Ascending aorta (tissue), 2 donors: Measurements from ENCODE around the gene ARHGAP45. TPM values are rescaled to one million over a fixed set of nuclear protein-coding genes. Genes with fewer than 3 reads are reported as not detected.

Source experiments
- DNase-seq, 2 donors: peaks; one replicate each; pipeline ENCODE4 v3.0.0-alpha.2; 2019; ENCODE audit warnings: low spot score in 2 of 2
- H3K27ac ChIP-seq, 2 donors: fragments of 200-600 bp; sonication (generic); one replicate each; pipeline ENCODE4 v1.5.1; 2016 to 2017; ENCODE audit warnings: mild to moderate bottlenecking in 1 of 2
- H3K27me3 ChIP-seq: fragments of 200-600 bp; sonication (generic); one replicate; pipeline ENCODE4 v1.5.1; 2017
- H3K36me3 ChIP-seq, 2 donors: fragments of 200-600 bp; sonication (generic); one replicate each; pipeline ENCODE4 v1.5.1; 2016
- H3K4me1 ChIP-seq, 2 donors: fragments of 200-600 bp; sonication (generic); one replicate each; pipeline ENCODE4 v1.5.1; 2016 to 2017; ENCODE audit warnings: mild to moderate bottlenecking in 1 of 2
- H3K4me3 ChIP-seq, 2 donors: fragments of 200-600 bp; sonication (generic); one replicate each; pipeline ENCODE4 v1.5.1; 2016 to 2017; ENCODE audit warnings: mild to moderate bottlenecking in 1 of 2
- H3K9me3 ChIP-seq, 2 donors: fragments of 200-600 bp; sonication (generic); one replicate each; pipeline ENCODE4 v1.5.1; 2016
- intact Hi-C: fragments of 100-400 bp; cut with DNase I; formaldehyde crosslinking; loops from one replicate; pipeline ENCODE4 v1.15.1; 2023
- total RNA-seq: library from RNA; depleted of rRNA; stranded (reverse); fragments of >200 nt; gene quantifications from one replicate; pipeline ENCODE4 v1.1.0, GENCODE V29; 2016
- TF ChIP-seq, protein P1 (sequence below), 3 experiments: fragments of 200-600 bp in 2 of 3; fragments of 450-650 bp in 1 of 3; sonication (generic) in 2 of 3; IDR thresholded peaks; one replicate each; pipeline ENCODE4 v1.5.1; 2016 to 2019; ENCODE audit warnings: antibody characterized with exemption in 3 of 3, mild to moderate bottlenecking in 1 of 3, moderate library complexity in 1 of 3

ARHGAP45 gene
- total RNA-seq, 1 donor from 2014 or later, result 66.5 TPM

DNA sequence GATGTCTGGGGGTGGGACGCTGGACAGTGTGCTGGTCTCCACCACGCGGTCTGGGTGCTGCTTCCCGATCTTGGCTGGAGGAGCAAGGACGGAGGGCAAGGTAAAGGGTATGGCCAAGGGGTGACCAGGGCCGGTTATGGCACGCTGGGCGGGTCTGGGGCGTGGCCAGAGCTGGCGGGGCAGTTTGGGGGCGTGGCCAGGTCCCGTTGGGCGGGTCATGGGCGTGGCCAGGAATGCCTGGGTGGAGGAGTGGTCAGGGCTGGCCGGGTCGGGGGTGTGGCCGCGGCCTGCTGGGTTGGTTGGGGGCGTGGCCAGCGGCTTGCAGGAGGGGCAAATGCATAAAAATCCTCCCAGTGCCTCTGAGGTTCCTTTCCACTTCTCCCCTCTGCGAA, 56.0 kb downstream of the ARHGAP45 start:
- Histone ChIP-seq H3K4me3 (no peak overlapping the region), H3K27me3 (no peaks in the 10 kb centered on the region), H3K36me3 (peaks cover 83 to 92% of the 10 kb centered on the region in 2 donors), H3K9me3 (no peaks in the 10 kb centered on the region), H3K4me1 (peaks cover 0 to 13% of the 10 kb centered on the region in 2 donors), H3K27ac (peak overlapping the region in 1 of 2 donors; percentile 33)
- intact Hi-C loops, result no loop called here
- TF ChIP-seq, protein P1, sequence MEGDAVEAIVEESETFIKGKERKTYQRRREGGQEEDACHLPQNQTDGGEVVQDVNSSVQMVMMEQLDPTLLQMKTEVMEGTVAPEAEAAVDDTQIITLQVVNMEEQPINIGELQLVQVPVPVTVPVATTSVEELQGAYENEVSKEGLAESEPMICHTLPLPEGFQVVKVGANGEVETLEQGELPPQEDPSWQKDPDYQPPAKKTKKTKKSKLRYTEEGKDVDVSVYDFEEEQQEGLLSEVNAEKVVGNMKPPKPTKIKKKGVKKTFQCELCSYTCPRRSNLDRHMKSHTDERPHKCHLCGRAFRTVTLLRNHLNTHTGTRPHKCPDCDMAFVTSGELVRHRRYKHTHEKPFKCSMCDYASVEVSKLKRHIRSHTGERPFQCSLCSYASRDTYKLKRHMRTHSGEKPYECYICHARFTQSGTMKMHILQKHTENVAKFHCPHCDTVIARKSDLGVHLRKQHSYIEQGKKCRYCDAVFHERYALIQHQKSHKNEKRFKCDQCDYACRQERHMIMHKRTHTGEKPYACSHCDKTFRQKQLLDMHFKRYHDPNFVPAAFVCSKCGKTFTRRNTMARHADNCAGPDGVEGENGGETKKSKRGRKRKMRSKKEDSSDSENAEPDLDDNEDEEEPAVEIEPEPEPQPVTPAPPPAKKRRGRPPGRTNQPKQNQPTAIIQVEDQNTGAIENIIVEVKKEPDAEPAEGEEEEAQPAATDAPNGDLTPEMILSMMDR (IDR thresholded peaks at IDR 0.05), result no peak
- no peak for DNase-seq

DNA sequence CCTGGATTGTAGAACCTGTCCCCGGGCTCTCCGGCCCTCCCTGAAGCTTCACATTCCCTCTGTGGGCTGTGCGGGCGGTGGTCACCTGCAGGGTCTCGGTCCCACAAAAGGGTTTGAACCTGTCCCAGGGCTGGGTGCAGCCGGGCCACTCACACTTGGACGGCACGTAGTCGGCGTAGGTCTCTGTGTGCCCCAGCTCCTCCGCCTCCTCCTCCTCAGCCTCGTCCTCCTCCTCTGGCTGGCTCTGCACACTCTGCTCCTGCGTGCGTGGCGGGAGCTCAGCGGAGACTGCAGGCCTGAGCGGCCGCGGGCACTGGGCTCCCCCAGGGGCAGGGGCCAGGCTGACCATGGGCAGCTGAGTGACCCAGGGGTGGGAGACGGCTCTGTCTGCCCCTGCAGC, 56.4 kb downstream of the ARHGAP45 start:
- H3K27ac ChIP-seq, result peak overlapping the region in 1 of 2 donors; percentile 39

DNA sequence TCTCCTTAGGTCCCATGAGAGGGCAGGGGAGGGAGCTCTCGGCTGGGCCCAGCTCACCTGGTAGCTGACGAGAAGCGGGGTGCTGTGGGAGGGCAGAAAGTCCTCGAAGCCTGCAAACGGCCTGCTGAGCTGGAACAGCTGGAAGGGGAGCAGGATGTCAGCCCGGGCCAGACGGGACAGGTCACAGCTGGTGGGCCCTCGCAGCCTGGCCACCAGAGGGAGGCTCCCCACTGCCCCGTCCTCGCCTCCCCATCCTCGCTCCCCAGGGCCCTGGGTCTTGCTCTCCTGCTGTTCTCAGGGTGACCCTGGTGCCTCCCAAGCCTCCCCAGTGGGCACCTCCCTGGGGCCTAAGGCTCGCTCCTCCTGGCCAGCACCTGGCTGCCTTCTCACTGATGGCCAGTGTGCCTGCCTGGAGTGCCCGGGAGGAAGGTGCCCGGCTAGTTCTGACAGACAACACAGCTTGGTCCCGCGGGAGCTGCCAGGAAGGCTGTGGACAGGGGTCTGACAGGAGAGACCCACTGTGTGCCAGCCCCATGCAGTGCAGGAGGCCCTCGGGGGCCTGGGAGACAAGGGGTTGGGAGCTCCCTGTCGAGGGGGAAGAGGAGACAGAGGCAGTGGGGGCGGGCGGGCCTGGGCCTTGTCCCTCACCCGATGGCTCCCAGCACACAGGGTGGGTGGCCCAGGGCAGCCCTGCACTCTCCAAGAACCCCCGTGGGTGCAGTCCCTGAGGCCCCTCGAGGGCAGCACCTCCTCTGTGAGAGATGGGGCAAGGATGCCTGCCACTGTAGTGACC, 57.1 kb downstream of the ARHGAP45 start:
- H3K4me1 ChIP-seq, result peaks cover 0 to 13% of the 10 kb centered on the region in 2 donors
- peaks cover 72 to 83% of the 10 kb centered on the region in 2 donors for H3K36me3 ChIP-seq
- intact Hi-C loops, result no loop called here
- no peaks in the 10 kb centered on the region for H3K27me3 ChIP-seq
- no peaks in the 10 kb centered on the region for H3K9me3 ChIP-seq
- DNase-seq, result no peak
- H3K4me3 ChIP-seq, result no peak overlapping the region
- H3K27ac ChIP-seq, result peak overlapping the region in 1 of 2 donors; percentile 39
- TF ChIP-seq, protein P1 (IDR thresholded peaks at IDR 0.05), result no peak

More for the DNA sequence above, 56.4 kb downstream of the ARHGAP45 start:
- Histone ChIP-seq H3K4me1 (peaks cover 0 to 13% of the 10 kb centered on the region in 2 donors), H3K4me3 (no peak overlapping the region), H3K9me3 (no peaks in the 10 kb centered on the region), H3K27me3 (no peaks in the 10 kb centered on the region), H3K36me3 (peaks cover 79 to 88% of the 10 kb centered on the region in 2 donors)
- DNase-seq, result no peak
- intact Hi-C loops, result no loop called here
- TF ChIP-seq, protein P1 (IDR thresholded peaks at IDR 0.05), result no peak

DNA sequence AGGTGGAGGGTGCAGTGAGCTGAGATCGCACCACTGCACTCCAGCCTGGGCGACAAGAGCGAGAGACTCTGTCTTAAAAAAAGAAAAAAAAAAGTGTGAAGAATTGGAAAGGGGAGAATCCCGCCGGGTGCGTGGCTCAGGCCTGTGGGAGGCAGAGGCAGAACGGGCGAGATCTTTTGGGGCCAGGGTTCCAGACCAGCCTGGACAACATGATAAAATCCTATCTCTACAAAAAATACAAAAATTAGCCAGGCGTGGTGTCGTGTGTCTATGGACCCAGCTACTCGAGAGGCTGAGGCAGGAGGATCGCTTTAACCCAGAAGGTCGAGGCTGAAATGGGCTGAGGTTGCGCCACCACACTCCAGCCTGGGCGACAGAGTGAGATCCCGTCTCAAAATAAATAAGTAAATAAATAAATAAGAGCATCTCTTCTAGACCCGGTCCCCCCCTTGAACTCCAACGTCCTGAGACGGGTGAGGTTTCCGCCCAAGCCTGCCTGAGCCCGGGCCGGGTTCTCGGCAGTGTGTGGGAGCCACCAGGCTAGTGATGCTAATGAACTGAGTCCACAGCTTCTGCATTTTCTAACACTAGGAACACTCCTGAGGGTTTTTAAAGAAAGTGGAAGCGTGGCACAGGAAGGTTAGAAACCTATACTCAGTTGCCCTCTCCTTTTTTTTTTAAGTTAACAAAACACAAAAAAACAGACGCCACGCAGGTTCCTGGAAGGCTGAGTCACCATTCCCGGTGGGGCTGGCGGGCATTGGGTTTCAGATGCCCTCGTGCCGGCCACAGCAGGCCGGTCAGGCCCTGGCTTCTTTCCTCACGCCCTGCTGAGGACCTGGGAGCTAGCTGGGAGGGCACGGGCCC, 58.9 kb downstream of the ARHGAP45 start:
- Histone ChIP-seq H3K36me3 (peaks cover 54 to 65% of the 10 kb centered on the region in 2 donors), H3K9me3 (no peaks in the 10 kb centered on the region), H3K27me3 (no peaks in the 10 kb centered on the region), H3K27ac (peak overlapping the region; percentile 83 to 85), H3K4me1 (peaks cover 0 to 23% of the 10 kb centered on the region in 2 donors), H3K4me3 (peak overlapping the region in 1 of 2 donors; percentile 17)
- DNase-seq, result no peak
- TF ChIP-seq, protein P1 (IDR thresholded peaks at IDR 0.05), result no peak
- intact Hi-C loops, result no loop called here

DNA sequence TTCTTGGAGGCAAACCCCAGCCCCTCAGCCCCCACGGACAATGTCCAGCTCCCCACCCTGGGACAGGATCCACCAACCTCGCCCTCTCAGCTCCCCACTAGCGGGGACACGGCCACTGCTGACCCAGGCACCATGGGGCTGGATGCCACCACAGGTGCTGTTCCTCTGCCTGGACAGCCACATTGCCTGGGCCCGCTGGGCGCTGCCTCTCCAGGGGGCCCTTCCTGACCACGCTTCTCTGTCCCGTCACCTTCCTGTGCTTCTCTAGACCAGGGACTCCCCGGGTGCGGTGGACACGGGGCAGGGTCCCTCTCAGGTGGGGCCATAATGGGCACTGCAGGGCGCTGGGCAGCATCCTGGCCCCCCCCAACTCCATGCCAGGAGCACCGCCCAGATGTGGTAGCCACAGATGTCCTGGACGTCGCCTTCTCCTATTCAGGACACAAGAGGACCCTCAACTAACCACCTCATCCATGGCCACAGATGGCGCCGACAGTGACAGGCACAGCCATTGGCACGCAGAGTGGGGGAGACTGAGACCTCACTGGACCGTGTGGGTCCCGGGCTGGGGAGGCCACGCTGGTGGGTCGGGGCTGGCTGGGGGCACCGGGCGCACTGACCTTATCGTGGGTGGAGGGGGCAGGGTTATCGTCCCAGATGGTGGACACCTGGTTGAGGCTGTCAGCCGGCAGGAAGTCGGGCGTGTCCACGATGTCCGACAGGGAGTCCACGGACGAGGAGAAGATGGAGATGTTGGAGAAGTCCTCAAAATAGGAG, 60.2 kb downstream of the ARHGAP45 start:
- peak overlapping the region; percentile 83 to 85 for H3K27ac ChIP-seq
- intact Hi-C loops, result no loop called here

More for the DNA sequence above, 60.2 kb downstream of the ARHGAP45 start:
- Histone ChIP-seq H3K36me3 (peaks cover 41 to 52% of the 10 kb centered on the region in 2 donors), H3K27me3 (no peaks in the 10 kb centered on the region), H3K4me1 (peaks cover 0 to 30% of the 10 kb centered on the region in 2 donors), H3K4me3 (no peak overlapping the region), H3K9me3 (no peaks in the 10 kb centered on the region)
- TF ChIP-seq, protein P1 (IDR thresholded peaks at IDR 0.05), result no peak
- no peak for DNase-seq
